ENCODE measurements around the gene ZNF44. TPM values are rescaled to one million over a fixed set of nuclear protein-coding genes. Genes with fewer than 3 reads are reported as not detected.
A peak's percentile ranks its signal among the peaks of the same experiment; 100 is the strongest.

ZNF44 gene
- total and polyA plus RNA-seq, 2 of the 13 experiments (the other 11 are each of a cell fraction or from before 2014, with no cell fraction given), result 6.9 to 15.7 TPM

GRCh38 chr19:12331211-12331941, 36.7 kb upstream of the ZNF44 start (continued):
- TF ChIP-seq PATZ1 (CRISPR knock-in tag; IDR thresholded peaks at IDR 0.05) (peak; percentile 90), ZNF468 (CRISPR knock-in tag; IDR thresholded peaks at IDR 0.05) (no peak), GTF3A (CRISPR knock-in tag; conservative IDR thresholded peaks at IDR 0.05) (no peak), TFAP4 (IDR thresholded peaks at IDR 0.05; ENCODE audit: borderline replicate concordance, low read depth) (peak; percentile 83), KLF11 (CRISPR knock-in tag; IDR thresholded peaks at IDR 0.05) (no peak), NFKB2 (CRISPR knock-in tag; IDR thresholded peaks at IDR 0.05; ENCODE audit: borderline replicate concordance) (no peak), ARID3A (IDR thresholded peaks at IDR 0.05; ENCODE audit: low read depth, low read length) (peak; percentile 72; the same call in 1 of the 2 replicates), FOXP1 (IDR thresholded peaks at IDR 0.05) (no peak), FOXP1 (CRISPR knock-in tag; IDR thresholded peaks at IDR 0.05) (peak; percentile 59; the same call in 1 of the 2 replicates), ZNF644 (CRISPR knock-in tag; IDR thresholded peaks at IDR 0.05; ENCODE audit: low read depth) (no peak), SALL1 (CRISPR knock-in tag; IDR thresholded peaks at IDR 0.05) (peak; percentile 90), ZSCAN21 (CRISPR knock-in tag; IDR thresholded peaks at IDR 0.05; ENCODE audit: borderline replicate concordance) (no peak), TRIM22 (IDR thresholded peaks at IDR 0.05) (no peak), ZNF784 (CRISPR knock-in tag; IDR thresholded peaks at IDR 0.05; ENCODE audit: borderline replicate concordance) (no peak), TAF15 (IDR thresholded peaks at IDR 0.05; ENCODE audit: low read depth, low read length, poor library complexity, severe bottlenecking) (no peak), IRF9 (CRISPR knock-in tag; IDR thresholded peaks at IDR 0.05; ENCODE audit: borderline replicate concordance) (no peak)

Data from HepG2 (cell line).